Measurements from ENCODE around the gene SLC35F4. TPM values are rescaled to one million over a fixed set of nuclear protein-coding genes. Genes with fewer than 3 reads are reported as not detected.

The SLC35F4 gene
- polyA plus RNA-seq, 1 donor from 2014 or later, result 21.0 TPM

DNA sequence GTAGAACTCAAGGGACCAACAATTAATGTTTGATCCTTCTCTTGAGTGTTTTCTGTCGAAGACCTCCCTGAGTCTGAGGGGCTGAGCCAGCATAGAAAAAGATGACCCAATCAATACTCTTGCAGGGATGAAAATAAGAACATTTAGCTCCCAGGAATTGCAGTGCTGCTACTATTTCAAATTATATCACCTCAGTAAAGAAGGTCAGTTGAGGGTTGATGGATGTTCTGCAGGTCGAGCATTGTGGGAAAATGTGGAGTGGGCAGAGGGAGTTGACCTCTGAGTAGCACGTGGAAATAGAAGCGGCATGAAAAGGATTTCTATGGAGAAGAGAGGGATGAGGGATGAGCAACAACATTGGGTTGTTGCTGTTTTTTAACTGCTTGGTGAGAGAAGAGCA lies 297.3 kb downstream of the SLC35F4 start:
- no peak overlapping the region for H3K27ac ChIP-seq (ENCODE audit: low read length)
- TF ChIP-seq EZH2 (IDR thresholded peaks at IDR 0.05; ENCODE audit: borderline replicate concordance, insufficient read depth, low read length, poor library complexity, severe bottlenecking) (no peak), SMC3 (conservative IDR thresholded peaks at IDR 0.05; ENCODE audit: poor library complexity) (no peak), TAF1 (IDR thresholded peaks at IDR 0.05; ENCODE audit: low read depth) (no peak), POLR2AphosphoS5 (IDR thresholded peaks at IDR 0.05) (no peak), MXI1 (conservative IDR thresholded peaks at IDR 0.05; ENCODE audit: poor library complexity, severe bottlenecking) (no peak), RAD21 (conservative IDR thresholded peaks at IDR 0.05) (no peak), EP300 (conservative IDR thresholded peaks at IDR 0.05; ENCODE audit: poor library complexity, severe bottlenecking) (no peak)
- TF ChIP-seq, protein P1, sequence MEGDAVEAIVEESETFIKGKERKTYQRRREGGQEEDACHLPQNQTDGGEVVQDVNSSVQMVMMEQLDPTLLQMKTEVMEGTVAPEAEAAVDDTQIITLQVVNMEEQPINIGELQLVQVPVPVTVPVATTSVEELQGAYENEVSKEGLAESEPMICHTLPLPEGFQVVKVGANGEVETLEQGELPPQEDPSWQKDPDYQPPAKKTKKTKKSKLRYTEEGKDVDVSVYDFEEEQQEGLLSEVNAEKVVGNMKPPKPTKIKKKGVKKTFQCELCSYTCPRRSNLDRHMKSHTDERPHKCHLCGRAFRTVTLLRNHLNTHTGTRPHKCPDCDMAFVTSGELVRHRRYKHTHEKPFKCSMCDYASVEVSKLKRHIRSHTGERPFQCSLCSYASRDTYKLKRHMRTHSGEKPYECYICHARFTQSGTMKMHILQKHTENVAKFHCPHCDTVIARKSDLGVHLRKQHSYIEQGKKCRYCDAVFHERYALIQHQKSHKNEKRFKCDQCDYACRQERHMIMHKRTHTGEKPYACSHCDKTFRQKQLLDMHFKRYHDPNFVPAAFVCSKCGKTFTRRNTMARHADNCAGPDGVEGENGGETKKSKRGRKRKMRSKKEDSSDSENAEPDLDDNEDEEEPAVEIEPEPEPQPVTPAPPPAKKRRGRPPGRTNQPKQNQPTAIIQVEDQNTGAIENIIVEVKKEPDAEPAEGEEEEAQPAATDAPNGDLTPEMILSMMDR (IDR thresholded peaks at IDR 0.05; ENCODE audit: poor library complexity, severe bottlenecking), result no peak
- TF ChIP-seq, protein P2, sequence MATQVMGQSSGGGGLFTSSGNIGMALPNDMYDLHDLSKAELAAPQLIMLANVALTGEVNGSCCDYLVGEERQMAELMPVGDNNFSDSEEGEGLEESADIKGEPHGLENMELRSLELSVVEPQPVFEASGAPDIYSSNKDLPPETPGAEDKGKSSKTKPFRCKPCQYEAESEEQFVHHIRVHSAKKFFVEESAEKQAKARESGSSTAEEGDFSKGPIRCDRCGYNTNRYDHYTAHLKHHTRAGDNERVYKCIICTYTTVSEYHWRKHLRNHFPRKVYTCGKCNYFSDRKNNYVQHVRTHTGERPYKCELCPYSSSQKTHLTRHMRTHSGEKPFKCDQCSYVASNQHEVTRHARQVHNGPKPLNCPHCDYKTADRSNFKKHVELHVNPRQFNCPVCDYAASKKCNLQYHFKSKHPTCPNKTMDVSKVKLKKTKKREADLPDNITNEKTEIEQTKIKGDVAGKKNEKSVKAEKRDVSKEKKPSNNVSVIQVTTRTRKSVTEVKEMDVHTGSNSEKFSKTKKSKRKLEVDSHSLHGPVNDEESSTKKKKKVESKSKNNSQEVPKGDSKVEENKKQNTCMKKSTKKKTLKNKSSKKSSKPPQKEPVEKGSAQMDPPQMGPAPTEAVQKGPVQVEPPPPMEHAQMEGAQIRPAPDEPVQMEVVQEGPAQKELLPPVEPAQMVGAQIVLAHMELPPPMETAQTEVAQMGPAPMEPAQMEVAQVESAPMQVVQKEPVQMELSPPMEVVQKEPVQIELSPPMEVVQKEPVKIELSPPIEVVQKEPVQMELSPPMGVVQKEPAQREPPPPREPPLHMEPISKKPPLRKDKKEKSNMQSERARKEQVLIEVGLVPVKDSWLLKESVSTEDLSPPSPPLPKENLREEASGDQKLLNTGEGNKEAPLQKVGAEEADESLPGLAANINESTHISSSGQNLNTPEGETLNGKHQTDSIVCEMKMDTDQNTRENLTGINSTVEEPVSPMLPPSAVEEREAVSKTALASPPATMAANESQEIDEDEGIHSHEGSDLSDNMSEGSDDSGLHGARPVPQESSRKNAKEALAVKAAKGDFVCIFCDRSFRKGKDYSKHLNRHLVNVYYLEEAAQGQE (IDR thresholded peaks at IDR 0.05; ENCODE audit: borderline replicate concordance), result no peak
- H3K9me2 ChIP-seq (ENCODE audit: insufficient read depth, low read length), result no peaks in the 10 kb centered on the region
- no peaks in the 10 kb centered on the region for H3K27me3 ChIP-seq (ENCODE audit: insufficient read depth, low read depth, low read length)
- H4K20me1 ChIP-seq (ENCODE audit: insufficient read depth), result no peaks in the 10 kb centered on the region
- H3K4me3 ChIP-seq (ENCODE audit: low read length), result no peak overlapping the region
- no peak overlapping the region for H2AFZ ChIP-seq (ENCODE audit: low read depth, low read length)
- no peaks in the 10 kb centered on the region for H3K79me2 ChIP-seq (replicated peaks; ENCODE audit: insufficient read depth, low read length)
- peaks cover 5% of the 10 kb centered on the region for H3F3A ChIP-seq (ENCODE audit: insufficient read depth, low read length, poor library complexity, severe bottlenecking)
- no peaks in the 10 kb centered on the region for H3K9me3 ChIP-seq (ENCODE audit: low read length)
- H3K9ac ChIP-seq (ENCODE audit: low read length), result no peak overlapping the region
- H3K36me3 ChIP-seq (ENCODE audit: insufficient read depth, low read length), result no peaks in the 10 kb centered on the region
- no peak overlapping the region for H3K4me2 ChIP-seq (ENCODE audit: low read length)

DNA sequence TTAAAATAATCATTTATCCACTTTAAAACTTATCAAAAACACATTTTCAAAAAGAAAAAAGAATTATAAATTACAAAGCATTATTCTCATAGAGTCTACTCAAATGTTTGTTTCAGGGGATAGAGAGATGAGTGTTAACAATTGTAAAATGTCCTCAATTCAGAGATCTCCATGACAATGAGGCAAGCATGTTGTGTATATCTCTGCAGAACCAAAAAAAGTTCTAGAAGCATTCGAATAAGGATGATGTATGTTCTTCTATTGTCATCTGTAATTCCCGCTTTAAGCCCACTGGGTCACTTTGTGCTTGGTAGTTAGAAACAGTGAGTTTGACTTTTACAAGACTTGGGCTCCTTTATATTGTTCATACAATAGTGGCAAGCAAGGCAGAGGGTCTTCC lies 298.7 kb downstream of the SLC35F4 start:
- no peaks in the 10 kb centered on the region for H3K27me3 ChIP-seq (ENCODE audit: insufficient read depth, low read depth, low read length)
- no peaks in the 10 kb centered on the region for H3K36me3 ChIP-seq (ENCODE audit: insufficient read depth, low read length)
- no peak overlapping the region for H2AFZ ChIP-seq (ENCODE audit: low read depth, low read length)
- no peak overlapping the region for H3K4me2 ChIP-seq (ENCODE audit: low read length)
- no peak overlapping the region for H3K27ac ChIP-seq (ENCODE audit: low read length)
- H3K9me2 ChIP-seq (ENCODE audit: insufficient read depth, low read length), result no peaks in the 10 kb centered on the region
- no peak for TF ChIP-seq SMC3 (conservative IDR thresholded peaks at IDR 0.05; ENCODE audit: poor library complexity)
- no peak for TF ChIP-seq MXI1 (conservative IDR thresholded peaks at IDR 0.05; ENCODE audit: poor library complexity, severe bottlenecking)
- TF ChIP-seq, protein P1 (IDR thresholded peaks at IDR 0.05; ENCODE audit: poor library complexity, severe bottlenecking), result no peak
- no peak for TF ChIP-seq RAD21 (conservative IDR thresholded peaks at IDR 0.05)
- TF ChIP-seq EZH2 (IDR thresholded peaks at IDR 0.05; ENCODE audit: borderline replicate concordance, insufficient read depth, low read length, poor library complexity, severe bottlenecking), result no peak
- TF ChIP-seq TAF1 (IDR thresholded peaks at IDR 0.05; ENCODE audit: low read depth), result no peak
- TF ChIP-seq EP300 (conservative IDR thresholded peaks at IDR 0.05; ENCODE audit: poor library complexity, severe bottlenecking), result no peak
- TF ChIP-seq, protein P2 (IDR thresholded peaks at IDR 0.05; ENCODE audit: borderline replicate concordance), result no peak
- TF ChIP-seq POLR2AphosphoS5 (IDR thresholded peaks at IDR 0.05), result no peak
- no peak overlapping the region for H3K9ac ChIP-seq (ENCODE audit: low read length)
- H3K4me3 ChIP-seq (ENCODE audit: low read length), result no peak overlapping the region
- H3K9me3 ChIP-seq (ENCODE audit: low read length), result no peaks in the 10 kb centered on the region
- no peaks in the 10 kb centered on the region for H3K79me2 ChIP-seq (replicated peaks; ENCODE audit: insufficient read depth, low read length)
- peaks cover 4% of the 10 kb centered on the region for H3F3A ChIP-seq (ENCODE audit: insufficient read depth, low read length, poor library complexity, severe bottlenecking)
- no peaks in the 10 kb centered on the region for H4K20me1 ChIP-seq (ENCODE audit: insufficient read depth)

Measured in neural cell (in vitro differentiated cells).